WERI-Rb-1 (cell line): ENCODE data around the gene BRI3.

Source experiments
- DNase-seq: peaks from one replicate; pipeline ENCODE4 v3.0.0-alpha.2; 2020
- H3K27ac ChIP-seq: fragments of 250-450 bp; sonication (Bioruptor Pico); 2 replicates; pipeline ENCODE4 v1.5.1; 2020; ENCODE audit warnings: mild to moderate bottlenecking, moderate library complexity
- H3K27me3 ChIP-seq: fragments of 250-450 bp; sonication (Bioruptor Pico); 2 replicates; pipeline ENCODE4 v1.5.1; 2021; ENCODE audit warnings: mild to moderate bottlenecking, low read depth, moderate library complexity; ENCODE audit not compliant: insufficient read depth, severe bottlenecking
- H3K36me3 ChIP-seq: fragments of 250-450 bp; sonication (Bioruptor Pico); 2 replicates; pipeline ENCODE4 v1.5.1; 2020; ENCODE audit warnings: mild to moderate bottlenecking, moderate library complexity
- H3K4me3 ChIP-seq: 2 replicates; pipeline ENCODE4 v1.5.1; 2011; ENCODE audit warnings: low read depth, mild to moderate bottlenecking, control low read depth, low read length
- H3K9me3 ChIP-seq: fragments of 250-450 bp; sonication (Bioruptor Pico); 2 replicates; pipeline ENCODE4 v1.5.1; 2021; ENCODE audit warnings: mild to moderate bottlenecking, moderate library complexity; ENCODE audit not compliant: severe bottlenecking
- TF ChIP-seq, protein P1 (sequence below): IDR thresholded peaks from 2 replicates; pipeline ENCODE4 v1.5.1; 2011; ENCODE audit warnings: low read depth, mild to moderate bottlenecking, control low read depth, inconsistent platforms, low read length

BRI3 gene

DNA sequence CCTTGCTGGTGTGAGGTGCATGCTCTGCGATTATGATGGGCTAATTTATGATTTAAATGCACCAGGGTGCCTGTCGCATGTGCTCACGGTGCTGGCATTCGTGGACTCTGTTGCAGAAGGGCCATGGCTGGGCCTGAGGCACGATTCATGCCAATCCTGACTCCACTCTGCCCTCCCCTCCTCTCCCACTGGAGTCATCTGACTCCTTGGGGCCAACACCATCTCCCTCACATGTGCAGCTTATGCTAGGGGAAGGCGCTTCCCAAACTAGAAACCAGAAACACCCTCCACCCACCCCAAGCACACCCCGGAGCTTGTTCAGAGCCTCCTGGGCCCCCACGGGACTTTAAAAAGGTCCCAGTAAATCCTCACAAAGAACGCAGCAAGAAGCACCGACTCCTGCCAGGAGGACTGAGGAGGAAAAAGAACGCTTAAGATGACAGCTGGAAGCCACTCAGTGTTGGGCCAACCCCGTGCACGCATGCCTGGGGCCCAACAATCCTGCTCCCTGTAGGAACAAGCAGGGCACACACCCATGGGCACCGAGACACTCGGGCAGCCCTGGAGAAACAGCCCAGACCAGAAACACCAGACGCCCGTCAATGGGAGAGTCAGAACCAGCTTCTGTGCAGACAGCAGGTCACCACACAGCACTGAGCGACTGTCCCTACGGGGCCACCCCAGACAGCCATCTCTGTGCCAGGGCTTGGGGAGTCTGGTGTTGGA, 14.1 kb downstream of the BRI3 start:
- TF ChIP-seq, protein P1, sequence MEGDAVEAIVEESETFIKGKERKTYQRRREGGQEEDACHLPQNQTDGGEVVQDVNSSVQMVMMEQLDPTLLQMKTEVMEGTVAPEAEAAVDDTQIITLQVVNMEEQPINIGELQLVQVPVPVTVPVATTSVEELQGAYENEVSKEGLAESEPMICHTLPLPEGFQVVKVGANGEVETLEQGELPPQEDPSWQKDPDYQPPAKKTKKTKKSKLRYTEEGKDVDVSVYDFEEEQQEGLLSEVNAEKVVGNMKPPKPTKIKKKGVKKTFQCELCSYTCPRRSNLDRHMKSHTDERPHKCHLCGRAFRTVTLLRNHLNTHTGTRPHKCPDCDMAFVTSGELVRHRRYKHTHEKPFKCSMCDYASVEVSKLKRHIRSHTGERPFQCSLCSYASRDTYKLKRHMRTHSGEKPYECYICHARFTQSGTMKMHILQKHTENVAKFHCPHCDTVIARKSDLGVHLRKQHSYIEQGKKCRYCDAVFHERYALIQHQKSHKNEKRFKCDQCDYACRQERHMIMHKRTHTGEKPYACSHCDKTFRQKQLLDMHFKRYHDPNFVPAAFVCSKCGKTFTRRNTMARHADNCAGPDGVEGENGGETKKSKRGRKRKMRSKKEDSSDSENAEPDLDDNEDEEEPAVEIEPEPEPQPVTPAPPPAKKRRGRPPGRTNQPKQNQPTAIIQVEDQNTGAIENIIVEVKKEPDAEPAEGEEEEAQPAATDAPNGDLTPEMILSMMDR, result no peak
- Histone ChIP-seq H3K9me3 (no peaks in the 10 kb centered on the region), H3K4me3 (no peak overlapping the region), H3K27ac (no peak overlapping the region), H3K36me3 (peaks cover 43% of the 10 kb centered on the region), H3K27me3 (no peaks in the 10 kb centered on the region)
- no peak for DNase-seq

DNA sequence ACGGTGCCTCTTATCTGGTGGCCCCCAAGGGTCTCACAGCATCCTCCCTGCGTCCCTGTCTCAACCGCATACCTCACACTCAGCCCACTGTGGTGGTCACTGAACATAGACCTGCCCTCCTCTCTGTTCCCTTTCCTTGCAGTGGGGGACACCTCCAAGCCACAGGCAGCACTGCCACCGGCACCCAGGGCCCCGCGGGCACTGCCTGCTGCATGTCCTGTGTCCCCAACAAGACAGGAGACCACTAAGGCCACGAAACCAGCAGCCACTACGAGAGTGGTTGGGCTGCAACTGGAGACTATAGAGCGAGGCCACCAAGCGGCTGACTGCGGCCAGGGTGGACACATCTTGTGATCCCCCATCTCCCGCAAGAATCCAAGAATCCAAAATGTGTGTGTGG, 15.3 kb downstream of the BRI3 start:
- no peaks in the 10 kb centered on the region for H3K27me3 ChIP-seq
- H3K9me3 ChIP-seq, result no peaks in the 10 kb centered on the region
- TF ChIP-seq, protein P1, result no peak
- no peak for DNase-seq
- peaks cover 42% of the 10 kb centered on the region for H3K36me3 ChIP-seq
- no peak overlapping the region for H3K4me3 ChIP-seq
- no peak overlapping the region for H3K27ac ChIP-seq

DNA sequence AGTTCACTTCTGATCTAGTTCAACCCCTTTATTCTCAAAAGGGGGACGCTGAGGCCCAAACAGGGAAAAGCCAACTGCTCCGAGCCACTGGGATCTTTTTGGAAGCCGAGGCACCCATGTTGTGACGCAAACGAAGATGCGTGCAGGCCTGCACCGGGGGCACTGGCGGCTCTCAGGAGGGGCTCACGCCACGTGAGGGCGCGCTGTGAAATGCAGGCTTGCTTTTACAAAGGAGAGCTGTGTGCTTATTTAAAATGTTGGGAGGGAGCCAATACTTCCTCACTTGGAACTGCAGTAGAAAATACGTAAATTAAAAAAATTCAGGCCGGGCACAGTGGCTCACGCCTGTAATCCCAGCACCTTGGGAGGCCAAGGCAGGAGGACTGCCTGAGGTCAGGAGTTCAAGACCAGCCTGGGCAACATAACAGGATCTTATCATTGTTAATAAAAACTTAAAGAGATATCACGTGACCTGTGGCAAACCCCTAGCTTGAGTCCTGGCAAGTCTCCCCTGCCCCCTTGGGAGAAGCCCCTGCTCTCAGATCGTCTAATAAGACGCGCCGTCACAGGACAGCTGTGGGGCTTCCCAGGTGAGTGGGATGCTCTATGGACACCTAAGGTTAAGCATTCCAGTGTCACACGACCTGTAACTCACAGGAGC, 16.3 kb downstream of the BRI3 start:
- no peaks in the 10 kb centered on the region for H3K9me3 ChIP-seq
- no peak overlapping the region for H3K27ac ChIP-seq
- TF ChIP-seq, protein P1, result no peak
- no peaks in the 10 kb centered on the region for H3K27me3 ChIP-seq
- peaks cover 37% of the 10 kb centered on the region for H3K36me3 ChIP-seq
- DNase-seq, result no peak
- H3K4me3 ChIP-seq, result no peak overlapping the region

DNA sequence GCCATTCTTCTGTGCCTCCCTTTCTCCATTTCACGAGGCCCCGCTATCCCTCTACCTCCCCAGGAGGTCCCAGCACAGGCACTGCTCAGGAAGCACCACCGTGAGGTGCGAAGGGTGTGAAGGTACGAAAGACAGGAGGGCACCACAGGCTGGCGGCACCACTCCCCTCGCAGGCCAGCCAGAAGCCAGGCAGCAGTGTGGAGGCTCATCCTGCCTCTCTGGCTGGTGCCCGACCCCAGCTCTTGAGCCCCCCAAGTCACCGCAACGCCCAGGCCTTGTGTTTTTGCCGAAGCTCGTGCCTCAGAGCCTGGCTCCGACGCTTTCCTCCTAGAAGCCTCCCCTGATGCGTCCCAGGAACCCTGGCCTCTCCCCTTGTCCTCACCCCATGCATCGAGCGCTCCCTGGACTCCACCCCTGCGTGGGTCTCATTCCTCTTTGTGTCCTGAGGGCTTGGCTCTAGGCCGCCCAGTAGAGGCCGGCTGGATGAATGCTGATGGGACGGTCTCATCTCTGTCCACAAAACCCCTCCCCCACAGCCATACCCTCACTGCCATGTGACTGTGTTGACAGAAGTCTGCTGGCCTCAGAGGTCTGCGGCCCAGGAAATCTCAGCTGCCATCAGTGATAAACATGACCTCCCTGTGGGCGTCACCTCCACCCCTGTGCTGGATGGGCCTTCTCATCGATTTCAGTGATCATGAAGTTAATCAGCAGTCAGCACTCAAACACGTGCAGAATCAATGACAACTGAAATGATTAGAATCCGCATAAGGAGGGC, 19.3 kb downstream of the BRI3 start:
- DNase-seq, result no peak
- no peaks in the 10 kb centered on the region for H3K27me3 ChIP-seq
- H3K27ac ChIP-seq, result no peak overlapping the region
- H3K4me3 ChIP-seq, result no peak overlapping the region
- peaks cover 38% of the 10 kb centered on the region for H3K36me3 ChIP-seq
- TF ChIP-seq, protein P1, result no peak
- no peaks in the 10 kb centered on the region for H3K9me3 ChIP-seq

DNA sequence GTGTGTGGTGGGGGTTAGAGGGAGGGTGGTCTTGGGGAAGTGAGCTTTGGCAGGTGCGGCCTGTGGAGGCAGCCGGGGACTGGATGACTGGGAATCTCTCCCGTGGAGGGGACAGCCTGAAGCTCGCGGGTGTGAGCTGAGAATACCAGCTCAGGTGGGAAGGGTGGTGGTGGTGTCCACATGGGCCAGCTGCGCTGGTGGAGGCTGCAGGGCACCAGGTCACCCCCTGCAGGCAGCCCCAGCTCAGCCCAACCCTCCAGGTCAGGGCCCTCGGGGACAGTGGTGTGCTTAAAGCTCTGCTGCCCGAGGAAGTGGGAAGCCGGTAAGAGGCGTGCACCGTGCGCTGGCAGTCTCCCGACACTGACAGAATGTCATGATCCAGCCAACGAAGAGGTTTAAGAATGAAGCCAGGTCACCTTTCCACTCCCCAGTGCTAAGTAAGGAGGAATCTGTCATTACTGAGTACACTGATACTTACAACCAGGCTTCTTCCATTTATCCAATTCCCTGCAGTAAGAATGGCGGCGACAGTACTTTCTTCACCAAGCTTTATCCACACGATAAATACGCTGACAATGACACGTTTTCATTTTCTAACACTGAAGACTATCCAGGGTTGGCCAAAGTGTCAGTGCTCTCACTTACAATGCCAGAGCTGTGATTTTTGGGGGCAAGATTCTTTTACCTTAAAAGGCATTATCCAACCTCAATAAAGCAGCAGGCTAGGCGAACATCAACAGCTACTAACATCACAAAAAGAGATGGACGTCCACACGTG, 20.4 kb downstream of the BRI3 start:
- TF ChIP-seq, protein P1, result no peak
- DNase-seq, result no peak
- no peak overlapping the region for H3K4me3 ChIP-seq
- H3K27ac ChIP-seq, result no peak overlapping the region
- H3K36me3 ChIP-seq, result peaks cover 44% of the 10 kb centered on the region
- H3K27me3 ChIP-seq, result no peaks in the 10 kb centered on the region
- no peaks in the 10 kb centered on the region for H3K9me3 ChIP-seq
